NOMO-1 (cell line): ENCODE results near the gene GMFB.

Source experiments
- DNase-seq, 2 experiments: peaks; one replicate each; lab custom pipeline; 2025; ENCODE audit not compliant: unreplicated experiment in 2 of 2; lab: John Stamatoyannopoulos, UW

GMFB gene

DNA sequence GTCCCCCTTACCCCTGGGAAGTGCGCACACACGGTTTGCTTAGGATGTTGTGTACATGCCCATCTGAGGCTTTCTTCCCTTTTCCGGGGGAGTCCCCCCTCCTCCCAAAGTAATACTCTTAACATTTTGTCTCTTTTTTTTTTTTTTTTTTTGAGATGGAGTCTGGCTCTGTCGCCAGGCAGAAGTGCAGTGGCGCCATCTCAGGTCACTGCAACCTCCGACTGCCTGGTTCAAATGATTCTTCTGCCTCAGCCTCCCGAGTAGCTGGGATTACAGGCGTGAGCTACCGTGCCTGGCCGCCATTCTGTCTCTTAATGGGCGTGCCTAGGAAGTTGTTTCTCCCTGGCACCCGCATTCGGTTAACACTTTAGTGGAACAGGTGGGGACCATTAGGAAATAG is 4.5 kb upstream of the GMFB start:
- DNase-seq, result no peak

DNA sequence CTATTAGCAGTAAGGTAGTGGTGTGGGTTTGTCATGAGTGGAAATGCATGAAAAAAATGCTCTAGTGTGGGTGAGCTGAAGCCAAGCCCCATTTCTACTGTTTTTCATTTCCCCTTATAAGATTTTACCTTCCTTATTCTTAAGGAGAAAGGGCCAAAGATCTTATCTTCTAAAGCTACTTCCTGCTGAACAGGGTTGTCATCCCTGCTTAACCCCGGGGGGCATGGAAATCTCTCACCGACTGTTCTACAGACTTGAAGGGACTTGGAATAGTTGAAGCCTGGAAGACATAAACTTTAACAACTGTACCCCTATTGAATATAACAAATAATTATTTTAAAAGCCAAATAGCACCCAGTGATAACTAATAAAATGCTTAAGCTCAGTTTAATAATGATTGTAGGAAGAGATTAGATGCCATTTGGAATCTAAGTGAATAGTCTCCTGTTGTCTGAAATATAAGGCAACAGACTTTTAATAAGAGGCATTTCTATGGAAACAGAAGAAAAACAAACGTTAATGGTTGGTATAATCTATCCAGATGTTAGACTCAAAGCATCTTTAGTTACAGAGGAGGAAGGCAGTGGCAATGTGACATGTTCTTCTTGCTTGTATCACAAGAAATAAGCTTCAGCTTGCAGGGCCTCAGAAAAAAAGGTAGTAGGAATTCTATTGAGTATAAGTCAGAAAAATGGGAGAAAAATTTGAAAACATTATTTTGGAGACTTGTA is 1.8 kb upstream of the GMFB start:
- DNase-seq, result peak; percentile 17 to 19

DNA sequence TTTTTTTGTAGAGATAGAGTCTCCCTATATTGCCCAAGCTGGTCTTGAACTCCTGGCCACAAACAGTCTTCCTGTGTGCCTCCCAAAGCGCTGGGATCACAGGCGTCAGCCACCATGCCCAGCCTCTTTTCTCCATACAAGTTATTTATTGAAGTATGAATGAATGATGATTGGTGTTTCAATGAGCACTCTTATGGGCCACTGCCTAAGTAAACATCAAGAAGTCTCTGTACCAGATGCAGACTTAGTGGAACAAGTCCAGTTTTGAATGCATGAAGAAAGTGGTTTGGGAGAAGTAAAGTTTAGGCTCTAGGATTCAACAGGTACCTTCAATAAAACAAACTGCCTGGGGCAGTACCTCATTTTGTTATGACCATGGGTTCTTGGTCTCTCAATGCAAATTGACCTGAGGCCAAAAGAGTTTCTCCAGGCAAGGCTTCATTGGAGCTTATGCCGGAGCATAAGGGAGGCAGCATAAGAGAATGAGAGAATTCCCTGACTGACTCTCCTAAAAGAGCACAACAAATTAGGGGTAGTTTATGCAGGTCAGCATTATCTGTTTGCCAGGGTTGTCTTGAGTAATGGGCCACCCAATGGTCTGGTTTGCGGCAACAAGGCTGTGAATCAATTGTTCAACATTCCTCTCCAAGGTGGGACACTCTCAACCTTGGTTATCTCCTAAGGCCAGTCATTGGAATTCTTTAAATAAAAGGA is 1.1 kb upstream of the GMFB start:
- no peak for DNase-seq

DNA sequence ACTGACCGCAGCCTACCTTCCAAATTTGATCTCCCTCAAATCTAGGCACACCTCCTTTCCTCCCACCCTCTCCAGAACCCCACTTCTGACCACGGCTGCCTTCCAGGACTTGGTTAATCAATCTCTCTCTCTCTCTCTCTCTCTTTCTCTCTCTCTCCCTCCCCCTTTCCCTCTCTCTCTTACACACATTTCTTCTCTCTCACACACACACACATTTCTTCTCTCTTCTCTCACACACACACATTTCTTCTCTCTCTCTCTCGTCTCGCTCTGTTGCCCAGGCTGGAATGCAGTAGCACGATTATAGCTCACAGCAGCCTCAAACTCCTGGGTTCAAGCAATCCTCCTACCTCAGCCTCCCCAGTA is 521 bp upstream of the GMFB start:
- no peak for DNase-seq

DNA sequence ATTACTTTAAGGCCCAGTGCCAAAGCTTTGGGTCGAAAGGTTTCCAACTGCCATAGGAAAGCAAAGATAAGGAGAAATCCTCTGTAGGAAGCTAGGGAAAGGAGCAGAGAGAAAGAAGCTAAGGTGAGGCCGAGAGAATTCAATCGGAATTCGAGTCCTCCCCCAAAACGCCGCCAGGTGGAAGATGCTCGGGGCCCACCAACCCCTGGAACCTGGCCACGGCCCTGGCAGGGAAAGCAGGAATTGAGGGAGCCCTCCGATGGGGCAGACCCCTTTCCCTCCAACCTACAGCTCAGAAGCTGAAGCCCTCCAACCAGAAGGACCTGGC is 498 bp downstream of the GMFB start:
- no peak for DNase-seq

DNA sequence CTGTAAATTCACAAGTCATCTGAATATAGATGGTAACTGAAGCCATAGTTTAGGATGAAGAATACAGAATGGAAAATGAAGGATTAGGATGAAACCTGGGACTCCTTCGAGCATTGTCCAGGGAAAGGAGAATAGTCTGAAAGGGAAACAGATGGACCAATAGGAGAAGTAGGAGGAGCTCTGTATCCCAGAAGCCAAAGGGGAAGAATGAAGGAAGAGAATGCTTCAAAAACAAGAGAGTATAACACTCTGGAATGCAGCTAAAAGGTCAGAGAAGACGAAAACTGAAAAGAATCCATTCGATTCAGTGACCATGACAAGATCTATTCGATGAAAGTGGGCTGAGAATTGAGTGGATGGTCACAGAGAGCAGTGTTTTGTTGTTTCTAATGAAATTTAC is 1.0 kb downstream of the GMFB start:
- DNase-seq, result no peak

DNA sequence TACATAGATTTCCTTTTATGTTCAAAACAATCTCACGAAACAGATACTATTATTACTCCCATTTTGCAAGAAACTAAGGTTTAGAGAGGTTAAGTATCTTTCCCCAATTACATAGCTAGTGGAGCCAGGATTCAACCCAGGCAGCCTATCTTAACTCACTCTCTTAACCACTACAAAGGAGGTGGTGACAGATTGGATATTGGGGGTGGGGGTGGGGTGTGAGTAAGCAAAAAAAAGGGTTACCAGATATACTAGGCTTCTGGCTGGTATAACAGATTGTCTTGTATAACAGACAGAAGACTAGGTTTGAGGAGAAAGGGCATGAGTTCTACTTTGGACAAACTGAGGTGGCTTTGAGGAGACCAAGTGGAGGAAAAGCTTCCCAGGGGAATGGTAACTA is 2.1 kb downstream of the GMFB start:
- no peak for DNase-seq

DNA sequence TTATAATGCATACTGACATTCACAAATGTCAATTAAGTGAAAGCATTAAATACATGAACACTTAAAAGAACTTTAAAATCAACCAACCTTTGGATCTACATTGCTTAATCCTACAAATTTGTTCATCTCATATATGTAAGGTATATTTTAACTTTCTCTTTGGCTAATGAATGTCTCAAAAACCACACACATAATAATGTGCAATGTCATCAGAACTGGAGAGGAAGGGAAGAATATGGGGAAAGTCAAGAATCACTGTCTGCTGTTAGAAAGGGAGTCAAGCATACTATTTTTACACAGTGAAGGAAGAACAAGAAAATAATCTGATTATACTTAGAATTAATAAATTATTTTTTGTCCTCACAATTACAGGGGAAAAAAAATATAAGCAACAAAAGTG is 4.9 kb downstream of the GMFB start:
- peak in 1 of 2 experiments; percentile 25 for DNase-seq

DNA sequence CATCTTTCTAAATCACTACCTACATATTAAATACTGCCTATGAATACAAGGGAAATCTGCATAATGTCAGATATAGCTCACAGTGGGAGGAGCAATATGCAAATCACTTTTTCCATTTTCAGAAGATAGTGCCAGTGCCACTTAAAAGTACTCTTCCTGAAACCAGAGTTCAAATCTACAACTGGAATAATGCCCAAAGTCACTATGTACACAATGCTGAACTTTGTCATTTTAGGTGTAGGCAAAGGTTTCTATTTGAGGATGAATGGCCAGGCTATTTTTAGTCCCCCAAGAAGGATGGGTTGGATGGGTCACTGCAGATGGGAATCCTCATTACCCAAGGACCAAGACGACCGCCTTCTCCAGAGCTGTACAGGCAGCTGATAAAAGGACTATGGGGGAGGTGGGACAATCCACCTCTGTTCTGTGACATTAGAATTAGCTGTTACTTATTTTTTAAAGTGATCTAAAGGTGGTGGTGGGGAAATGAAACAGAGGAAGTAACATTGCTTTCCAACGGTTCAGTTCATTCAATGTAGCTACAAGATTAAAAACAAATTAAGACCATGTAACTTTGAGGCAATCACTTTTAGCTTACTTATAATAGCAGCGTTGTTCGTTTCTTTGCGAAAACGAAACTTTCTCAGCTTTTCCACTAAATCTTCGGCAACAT is 5.6 kb downstream of the GMFB start:
- peak in 1 of 2 experiments; percentile 49 for DNase-seq

DNA sequence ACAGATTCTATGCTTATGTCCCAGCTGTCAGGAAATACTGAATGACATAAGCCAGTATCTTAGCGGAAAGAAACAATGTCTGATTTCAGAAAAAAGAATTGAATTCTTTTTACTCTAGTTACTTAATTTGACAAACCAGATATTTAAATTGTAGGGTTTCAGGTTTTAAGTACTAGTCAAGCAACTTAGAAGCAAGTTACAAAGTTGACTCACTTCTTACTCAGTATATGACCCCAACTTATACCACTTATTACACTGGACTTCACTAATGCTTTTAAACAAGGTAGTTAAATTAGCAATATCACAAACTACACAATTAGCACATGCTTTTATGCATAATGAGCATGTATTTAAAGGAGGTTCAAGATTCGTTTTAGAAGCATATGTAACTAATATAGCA is 7.1 kb downstream of the GMFB start:
- no peak for DNase-seq

DNA sequence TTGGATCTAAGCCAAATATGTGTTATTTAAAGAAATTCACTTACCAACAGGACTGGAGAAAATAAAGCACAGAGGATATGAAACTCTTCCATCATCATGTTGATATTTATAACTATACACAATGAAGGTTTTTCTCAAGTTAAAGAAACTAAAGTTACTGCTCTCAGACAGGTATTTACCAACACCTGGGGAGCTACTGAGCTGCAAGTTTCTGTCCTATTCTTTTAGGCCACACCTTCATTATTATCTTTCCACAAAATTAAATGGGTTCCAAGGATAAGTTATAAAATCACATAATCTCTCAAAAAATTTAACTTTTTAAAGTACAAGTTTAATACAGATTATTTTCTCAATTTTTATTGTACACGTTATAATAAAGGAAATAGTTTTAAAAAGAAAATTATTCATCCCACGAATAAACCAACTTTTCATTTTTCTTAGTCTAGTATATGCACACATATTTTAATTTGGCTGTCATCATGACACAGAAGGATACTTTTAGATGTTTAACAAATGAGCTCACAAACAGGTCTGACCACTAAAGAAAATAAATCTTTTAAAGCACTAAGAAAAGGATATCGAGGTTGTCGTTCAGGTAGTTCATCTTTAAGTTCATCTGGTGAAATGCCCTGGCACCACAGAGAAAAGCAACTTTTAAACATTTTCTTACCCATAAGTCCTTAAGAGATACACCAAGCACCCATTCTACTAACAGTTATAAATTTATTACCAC is 7.8 kb downstream of the GMFB start:
- DNase-seq, result no peak

DNA sequence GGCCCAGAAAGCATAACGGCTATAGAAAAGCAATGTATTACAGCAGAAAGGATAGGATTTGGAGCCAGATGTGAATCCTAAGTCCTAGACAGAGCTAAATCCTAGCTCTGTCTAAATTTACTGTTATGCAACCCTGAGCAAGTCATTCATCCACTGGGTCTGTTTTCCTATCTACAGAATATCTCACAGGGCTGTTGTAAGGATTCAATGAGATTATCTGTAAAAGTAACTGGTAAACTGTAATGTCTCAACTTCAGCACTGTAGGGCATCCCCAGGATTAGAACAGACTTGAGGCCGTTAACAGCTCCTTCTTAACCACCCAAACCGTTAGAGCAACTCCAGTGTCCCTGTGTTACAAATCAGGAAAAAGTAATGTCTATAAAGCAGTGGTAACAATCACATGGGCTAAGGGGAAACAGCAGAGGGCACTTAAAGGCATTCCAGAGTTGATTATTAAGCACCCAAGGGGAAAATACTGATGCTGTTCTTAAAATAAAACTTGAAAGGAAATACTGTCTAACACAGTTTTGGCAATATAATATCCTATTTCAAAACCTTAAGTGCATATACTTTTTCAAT is 10.1 kb downstream of the GMFB start:
- no peak for DNase-seq

DNA sequence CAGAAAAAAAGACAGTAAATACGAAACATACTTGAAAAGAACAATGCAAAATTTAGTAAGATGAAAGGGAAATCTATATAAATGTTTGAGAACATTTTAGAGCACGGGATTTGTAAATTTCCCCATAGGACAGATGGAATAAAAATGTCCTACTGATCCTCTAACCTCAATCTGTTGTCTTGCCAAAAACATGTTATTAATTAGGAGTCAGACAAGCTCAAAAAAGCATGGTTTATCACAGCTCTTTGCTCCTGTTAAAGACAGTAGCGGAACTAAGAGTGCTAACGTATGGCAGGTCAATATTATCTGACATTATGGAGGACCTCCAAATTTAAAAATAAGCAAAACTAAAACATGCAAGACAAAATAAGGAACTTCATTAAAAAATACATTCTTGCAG is 12.9 kb downstream of the GMFB start:
- DNase-seq, result no peak

DNA sequence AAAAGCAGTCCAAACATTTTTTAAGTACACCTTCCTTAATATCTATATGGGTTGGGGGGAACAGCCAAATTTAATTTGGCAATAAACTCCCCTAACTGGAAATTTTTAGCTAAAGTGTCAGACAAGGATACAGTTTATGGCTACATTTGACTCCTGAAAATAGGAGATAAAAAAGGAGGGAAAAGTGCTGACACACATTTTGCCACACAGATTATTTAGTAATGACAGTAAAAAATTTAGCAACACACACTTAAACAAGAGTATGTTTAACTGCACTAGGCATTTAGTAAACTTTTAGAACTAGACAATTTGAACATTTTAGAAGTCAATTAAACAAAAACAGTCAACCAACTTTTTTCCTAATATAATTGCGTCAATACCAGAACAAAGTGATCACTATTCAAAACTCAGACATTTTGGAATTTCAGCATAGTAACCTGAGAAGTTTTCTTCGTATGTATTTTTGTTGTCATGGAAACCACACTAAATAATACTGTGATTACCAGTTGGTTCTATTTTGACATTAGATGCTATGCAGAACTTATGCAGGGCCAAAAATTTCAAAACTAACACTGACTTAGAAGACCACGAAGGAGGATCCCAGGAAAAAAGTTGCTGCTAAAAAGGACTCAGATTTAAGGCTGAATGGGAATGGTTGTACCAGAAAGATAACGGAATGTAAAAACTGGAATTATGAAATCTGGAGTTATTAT is 13.4 kb downstream of the GMFB start:
- no peak for DNase-seq

DNA sequence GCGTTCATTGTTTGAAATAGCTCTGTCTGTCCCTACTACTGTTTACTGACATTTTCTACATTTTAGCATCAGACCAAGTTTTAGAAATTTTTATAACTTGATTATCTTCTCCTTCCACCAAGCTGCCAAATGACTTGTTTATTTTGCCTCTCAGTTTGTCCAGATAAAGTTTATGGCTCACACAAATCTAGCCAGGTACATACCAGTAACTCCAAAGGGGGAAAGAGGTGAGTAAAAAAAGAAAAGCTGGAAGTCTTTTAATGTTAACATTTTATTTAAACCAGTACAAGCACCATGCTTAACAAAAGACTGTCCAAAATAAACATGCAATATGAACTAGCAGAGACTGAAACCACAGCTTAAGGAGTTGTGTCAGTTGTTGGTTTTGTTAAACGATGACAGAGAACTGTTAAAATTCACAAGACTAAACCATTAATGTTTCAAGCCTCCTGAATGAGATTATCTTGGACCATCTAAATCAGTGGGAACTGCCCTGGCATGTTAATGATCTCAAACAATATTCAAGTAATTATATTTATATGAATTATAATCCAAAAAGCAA is 14.5 kb downstream of the GMFB start:
- DNase-seq, result no peak

DNA sequence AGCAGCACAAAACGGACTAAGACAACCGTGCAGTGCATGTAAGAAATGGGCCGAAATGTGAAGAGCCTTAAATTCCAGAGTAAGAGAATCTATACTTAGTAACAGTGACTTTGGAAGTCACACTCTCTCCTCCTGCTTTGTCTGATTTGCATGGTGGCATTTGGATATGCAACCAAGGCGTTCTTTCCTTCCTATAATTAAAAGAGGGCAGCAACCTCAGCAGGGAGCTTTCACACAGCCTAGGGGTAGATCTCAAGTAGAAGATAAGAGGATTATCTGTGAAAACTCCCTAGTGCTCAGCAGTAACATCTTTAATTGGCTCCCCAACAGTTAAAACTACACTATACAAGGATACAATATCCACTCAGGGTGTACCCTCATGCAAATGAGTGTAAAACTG is 16.5 kb downstream of the GMFB start:
- DNase-seq, result no peak

DNA sequence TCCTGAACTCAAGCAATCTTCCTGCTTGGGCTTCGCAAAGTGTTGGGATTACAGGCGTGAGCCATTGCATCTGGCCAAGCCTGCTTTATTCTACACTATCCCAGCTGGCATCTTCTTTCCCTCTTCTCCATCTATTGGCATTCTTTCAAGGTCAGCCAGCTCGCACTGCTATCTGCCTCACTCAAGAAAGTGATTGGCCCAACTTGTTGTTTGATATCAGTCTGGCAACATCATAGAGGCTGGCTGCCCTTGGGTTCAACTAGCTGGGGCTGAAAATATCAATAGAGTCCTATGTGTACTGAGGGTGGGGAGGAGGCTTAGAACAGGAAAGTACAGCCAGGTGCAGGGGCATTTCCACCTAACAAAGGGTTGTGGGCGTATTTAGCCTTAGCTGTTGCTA is 17.1 kb downstream of the GMFB start:
- DNase-seq, result no peak

DNA sequence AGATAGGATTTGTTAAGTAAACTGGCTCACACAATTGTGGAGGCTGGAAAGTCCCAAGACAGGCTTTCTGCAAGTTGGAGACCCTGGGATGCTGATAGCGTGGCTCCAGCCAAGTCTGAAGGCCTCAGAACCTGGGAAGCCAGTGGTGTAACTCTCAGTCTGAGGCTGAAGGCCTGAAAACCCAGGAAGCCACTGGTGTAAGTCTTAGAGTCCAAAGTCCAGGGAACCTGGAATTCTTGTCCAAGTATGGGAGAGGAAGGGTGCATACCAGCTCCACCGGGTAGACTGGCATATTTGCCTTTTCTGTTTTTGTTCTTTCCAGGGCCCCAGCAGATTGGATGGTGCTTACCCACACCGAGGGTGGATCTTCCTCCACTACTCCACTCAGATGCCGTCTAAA is 18.1 kb downstream of the GMFB start:
- DNase-seq, result no peak

DNA sequence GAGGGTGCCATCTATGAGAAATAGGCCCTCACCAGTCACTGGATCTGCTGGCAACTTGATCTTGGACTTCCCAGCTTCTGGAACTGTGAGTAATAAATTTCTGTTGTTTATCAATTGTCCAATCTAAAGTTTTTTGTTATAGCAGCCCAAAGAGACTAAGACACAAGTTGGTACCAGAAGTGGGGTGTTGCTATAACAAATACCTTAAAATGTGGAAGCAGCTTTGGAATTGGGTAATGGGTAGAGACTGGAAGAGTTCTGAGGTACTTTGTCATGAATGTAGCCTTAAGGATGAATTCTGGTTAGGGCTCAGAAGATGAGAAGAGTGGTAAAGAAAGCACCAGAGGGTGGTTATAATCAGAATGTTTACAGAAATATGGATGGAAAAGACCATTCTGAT is 21.5 kb downstream of the GMFB start:
- no peak for DNase-seq

DNA sequence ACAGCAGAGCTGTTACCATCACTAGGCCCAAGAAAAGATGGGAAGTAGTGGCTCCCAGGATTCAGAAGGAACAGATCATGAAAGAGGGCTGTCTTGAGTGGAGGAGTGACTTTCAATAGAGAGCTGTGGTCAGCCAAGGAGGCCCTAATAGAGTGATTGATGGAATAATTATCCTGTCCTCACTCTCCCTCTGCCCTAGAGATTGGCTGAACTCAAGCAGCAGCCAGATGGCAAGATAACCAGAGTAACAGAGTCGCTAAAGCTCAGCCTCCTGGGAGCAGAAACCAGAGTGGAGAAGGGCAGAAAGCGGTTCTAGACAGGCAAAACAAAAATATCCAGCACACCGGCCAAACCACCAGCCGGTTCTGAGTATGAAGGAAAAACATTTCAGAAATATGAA is 23.1 kb downstream of the GMFB start:
- DNase-seq, result no peak
